ENCODE results near the gene GPC5. TPM values are rescaled to one million over a fixed set of nuclear protein-coding genes. Genes with fewer than 3 reads are reported as not detected.

The GPC5 gene
- total and polyA plus RNA-seq, 2 experiments from 2014 or later = 0.32 TPM; not detected in 1

- H3K9me3 ChIP-seq (ENCODE audit: low read depth) = no peaks in the 10 kb centered on the region
- H3K4me1 ChIP-seq (ENCODE audit: insufficient read depth) = no peaks in the 10 kb centered on the region
- 7 to 11% methylated on average over 3 of the region's 3 CpGs for WGBS, 2 experiments (ENCODE audit: low coverage in 1 of 2, low lambda C conversion rate in 2 of 2, missing lambda C conversion rate in 2 of 2)
- H4K20me1 ChIP-seq (ENCODE audit: insufficient read depth) = no peaks in the 10 kb centered on the region
- no peak overlapping the region for H2AFZ ChIP-seq
- H3K27ac ChIP-seq = no peak overlapping the region
- no peak overlapping the region for H3K9ac ChIP-seq
- no peak for DNase-seq
- H3F3A ChIP-seq (ENCODE audit: insufficient read depth) = no peaks in the 10 kb centered on the region
- no peaks in the 10 kb centered on the region for H3K36me3 ChIP-seq (ENCODE audit: low read depth)
- H3K27me3 ChIP-seq (replicated peaks; ENCODE audit: insufficient read depth) = no peaks in the 10 kb centered on the region
- no peak overlapping the region for H3K4me3 ChIP-seq
- H3K9me2 ChIP-seq (ENCODE audit: insufficient read depth) = no peaks in the 10 kb centered on the region
- TF ChIP-seq EZH2phosphoT487 (IDR thresholded peaks at IDR 0.05; ENCODE audit: insufficient read depth, low read depth) = no peak
- TF ChIP-seq EZH2 (IDR thresholded peaks at IDR 0.05; ENCODE audit: insufficient read depth, poor library complexity, severe bottlenecking) = no peak
- no peak overlapping the region for H3K4me2 ChIP-seq (ENCODE audit: unreplicated experiment)
- H3K79me2 ChIP-seq (ENCODE audit: insufficient read depth) = no peaks in the 10 kb centered on the region
- in situ Hi-C loops (cut with MboI) = no loop called here
Measured at GRCh38 chr13:91609353-91609752, 210.9 kb downstream of the GPC5 start.

GRCh38 chr13:91618315-91618714 is 219.9 kb downstream of the GPC5 start:
- Histone ChIP-seq H3K27ac (no peak overlapping the region), H3K9ac (no peak overlapping the region), H3K4me1 (ENCODE audit: insufficient read depth) (no peaks in the 10 kb centered on the region), H3K4me3 (no peak overlapping the region), H3K9me3 (ENCODE audit: low read depth) (no peaks in the 10 kb centered on the region), H4K20me1 (ENCODE audit: insufficient read depth) (no peaks in the 10 kb centered on the region), H2AFZ (no peak overlapping the region), H3K36me3 (ENCODE audit: low read depth) (no peaks in the 10 kb centered on the region), H3K79me2 (ENCODE audit: insufficient read depth) (no peaks in the 10 kb centered on the region), H3K27me3 (replicated peaks; ENCODE audit: insufficient read depth) (no peaks in the 10 kb centered on the region), H3K4me2 (ENCODE audit: unreplicated experiment) (no peak overlapping the region), H3K9me2 (ENCODE audit: insufficient read depth) (no peaks in the 10 kb centered on the region), H3F3A (ENCODE audit: insufficient read depth) (no peaks in the 10 kb centered on the region)
- 24 to 32% methylated on average over 3 of the region's 3 CpGs for WGBS, 2 experiments (ENCODE audit: low coverage in 1 of 2, low lambda C conversion rate in 2 of 2, missing lambda C conversion rate in 2 of 2)
- no peak for TF ChIP-seq EZH2 (IDR thresholded peaks at IDR 0.05; ENCODE audit: insufficient read depth, poor library complexity, severe bottlenecking)
- TF ChIP-seq EZH2phosphoT487 (IDR thresholded peaks at IDR 0.05; ENCODE audit: insufficient read depth, low read depth) = no peak
- in situ Hi-C loops (cut with MboI) = no loop called here
- no peak for DNase-seq

- WGBS, 2 experiments (ENCODE audit: low coverage in 1 of 2, low lambda C conversion rate in 2 of 2, missing lambda C conversion rate in 2 of 2) = 19 to 32% methylated on average over 2 of the region's 2 CpGs
- Histone ChIP-seq H3K27me3 (replicated peaks; ENCODE audit: insufficient read depth) (no peaks in the 10 kb centered on the region), H3K36me3 (ENCODE audit: low read depth) (no peaks in the 10 kb centered on the region), H3K79me2 (ENCODE audit: insufficient read depth) (no peaks in the 10 kb centered on the region), H3K27ac (no peak overlapping the region), H3K4me3 (no peak overlapping the region), H2AFZ (no peak overlapping the region), H4K20me1 (ENCODE audit: insufficient read depth) (no peaks in the 10 kb centered on the region), H3K9me3 (ENCODE audit: low read depth) (no peaks in the 10 kb centered on the region), H3K9ac (no peak overlapping the region), H3K9me2 (ENCODE audit: insufficient read depth) (no peaks in the 10 kb centered on the region), H3F3A (ENCODE audit: insufficient read depth) (no peaks in the 10 kb centered on the region), H3K4me2 (ENCODE audit: unreplicated experiment) (no peak overlapping the region), H3K4me1 (ENCODE audit: insufficient read depth) (no peaks in the 10 kb centered on the region)
- TF ChIP-seq EZH2 (IDR thresholded peaks at IDR 0.05; ENCODE audit: insufficient read depth, poor library complexity, severe bottlenecking) (no peak), EZH2phosphoT487 (IDR thresholded peaks at IDR 0.05; ENCODE audit: insufficient read depth, low read depth) (no peak)
- in situ Hi-C loops (cut with MboI) = no loop called here
- DNase-seq = no peak
Measured at GRCh38 chr13:91620670-91621141, 222.3 kb downstream of the GPC5 start.

GRCh38 chr13:91621161-91621560 is 222.7 kb downstream of the GPC5 start:
- Histone ChIP-seq H3K36me3 (ENCODE audit: low read depth) (no peaks in the 10 kb centered on the region), H3K4me2 (ENCODE audit: unreplicated experiment) (no peak overlapping the region), H2AFZ (no peak overlapping the region), H3K9ac (no peak overlapping the region), H3K27ac (no peak overlapping the region), H3K27me3 (replicated peaks; ENCODE audit: insufficient read depth) (no peaks in the 10 kb centered on the region), H3K4me1 (ENCODE audit: insufficient read depth) (no peaks in the 10 kb centered on the region), H3K9me3 (ENCODE audit: low read depth) (no peaks in the 10 kb centered on the region), H4K20me1 (ENCODE audit: insufficient read depth) (no peaks in the 10 kb centered on the region), H3K9me2 (ENCODE audit: insufficient read depth) (no peaks in the 10 kb centered on the region), H3K4me3 (no peak overlapping the region), H3K79me2 (ENCODE audit: insufficient read depth) (no peaks in the 10 kb centered on the region), H3F3A (ENCODE audit: insufficient read depth) (no peaks in the 10 kb centered on the region)
- in situ Hi-C loops (cut with MboI) = no loop called here
- no peak for DNase-seq
- WGBS, 2 experiments (ENCODE audit: low coverage in 1 of 2, low lambda C conversion rate in 2 of 2, missing lambda C conversion rate in 2 of 2) = 2 to 4% methylated on average over 3 of the region's 3 CpGs
- TF ChIP-seq EZH2 (IDR thresholded peaks at IDR 0.05; ENCODE audit: insufficient read depth, poor library complexity, severe bottlenecking) (no peak), EZH2phosphoT487 (IDR thresholded peaks at IDR 0.05; ENCODE audit: insufficient read depth, low read depth) (no peak)

GRCh38 chr13:91621963-91622362 is 223.5 kb downstream of the GPC5 start:
- H3K4me1 ChIP-seq (ENCODE audit: insufficient read depth) = no peaks in the 10 kb centered on the region
- H3K27me3 ChIP-seq (replicated peaks; ENCODE audit: insufficient read depth) = no peaks in the 10 kb centered on the region
- no peak overlapping the region for H3K27ac ChIP-seq
- WGBS, 2 experiments (ENCODE audit: low coverage in 1 of 2, low lambda C conversion rate in 2 of 2, missing lambda C conversion rate in 2 of 2) = 15 to 24% methylated on average over 1 of the region's 1 CpG
- TF ChIP-seq EZH2 (IDR thresholded peaks at IDR 0.05; ENCODE audit: insufficient read depth, poor library complexity, severe bottlenecking) (no peak), EZH2phosphoT487 (IDR thresholded peaks at IDR 0.05; ENCODE audit: insufficient read depth, low read depth) (no peak)
- H3F3A ChIP-seq (ENCODE audit: insufficient read depth) = no peaks in the 10 kb centered on the region
- H3K4me2 ChIP-seq (ENCODE audit: unreplicated experiment) = no peak overlapping the region
- H3K9me3 ChIP-seq (ENCODE audit: low read depth) = no peaks in the 10 kb centered on the region
- H3K36me3 ChIP-seq (ENCODE audit: low read depth) = no peaks in the 10 kb centered on the region
- no peak for DNase-seq
- H2AFZ ChIP-seq = no peak overlapping the region
- no peaks in the 10 kb centered on the region for H3K9me2 ChIP-seq (ENCODE audit: insufficient read depth)
- H4K20me1 ChIP-seq (ENCODE audit: insufficient read depth) = no peaks in the 10 kb centered on the region
- H3K9ac ChIP-seq = no peak overlapping the region
- H3K79me2 ChIP-seq (ENCODE audit: insufficient read depth) = no peaks in the 10 kb centered on the region
- no peak overlapping the region for H3K4me3 ChIP-seq
- in situ Hi-C loops (cut with MboI) = no loop called here

All from GM23248 (cell line).